ENCODE measurements around the gene TBC1D7. TPM values are rescaled to one million over a fixed set of nuclear protein-coding genes. Genes with fewer than 3 reads are reported as not detected.
A peak's percentile ranks its signal among the peaks of the same experiment; 100 is the strongest.
"Not testable (repeated sequence)": the region's sequence is repeated elsewhere in the genome, so short reads cannot be mapped to it uniquely, and the experiment has no call there.

TBC1D7 gene
- total and polyA plus RNA-seq, 12 donors = 17.3 to 42.6 (median 28.1) TPM

- Histone ChIP-seq H3K9me3 (no peaks in the 10 kb centered on the region), H3K36me3 (no peaks in the 10 kb centered on the region), H3K4me3 (no peak overlapping the region), H3K27ac (peak overlapping the region in 9 of 10 donors; percentile 13 to 96 (median 64)), H3K4me1 (peaks cover 2 to 51% (median 27%) of the 10 kb centered on the region in 9 donors), H3K27me3 (no peaks in the 10 kb centered on the region)
- ATAC-seq (peak in 3 of 8 donors; percentile 2 to 16 (median 5)), DNase-seq (no peak)
- WGBS, 2 donors = 41 to 44% methylated on average over 13 of the region's 13 CpGs
- TF ChIP-seq CTCF (IDR thresholded peaks at IDR 0.05) = peak; percentile 36 to 73 (median 64)
- intact Hi-C loops (cut with DNase I) = loop anchor here (2.0 to 10.0 kb wide), 8 partner anchors 137 to 421 kb away; partner anchors contain the start of genes SIRT5 (in 4 of the 10) and NOL7 (in 1 of the 10)
Observed at GRCh38 chr6:13331516-13332348, 3.4 kb upstream of the TBC1D7 start.

GRCh38 chr6:13328875-13329183 is 492 bp upstream of the TBC1D7 start:
- intact Hi-C loops (cut with DNase I) = loop anchor here in 2 of 10 donors (5.0 kb wide), 2 partner anchors 372 to 417 kb away; no protein-coding TSS in a partner anchor
- Histone ChIP-seq H3K27ac (peak overlapping the region; percentile 71 to 98 (median 95)), H3K9me3 (no peaks in the 10 kb centered on the region), H3K4me1 (peaks cover 0 to 45% (median 21%) of the 10 kb centered on the region in 9 donors), H3K36me3 (peaks cover 0 to 28% (median 12%) of the 10 kb centered on the region in 9 donors), H3K27me3 (no peaks in the 10 kb centered on the region), H3K4me3 (peak overlapping the region; percentile 75 to 95 (median 82))
- no peak for ATAC-seq
- no peak for TF ChIP-seq CTCF (IDR thresholded peaks at IDR 0.05)
- DNase-seq = no peak
- 2 to 4% methylated on average over 2 of the region's 2 CpGs for WGBS, 2 donors

- ATAC-seq (no peak), DNase-seq (no peak)
- peak overlapping the region; percentile 71 to 98 (median 95) for H3K27ac ChIP-seq
- TF ChIP-seq CTCF (IDR thresholded peaks at IDR 0.05) = no peak
- intact Hi-C loops (cut with DNase I) = loop anchor here in 2 of 10 donors (5.0 kb wide), 2 partner anchors 370 to 415 kb away; no protein-coding TSS in a partner anchor
- H3K27me3 ChIP-seq = no peaks in the 10 kb centered on the region
- WGBS, 2 donors = 1% methylated on average over 10 of the region's 10 CpGs
- peaks cover 0 to 45% (median 21%) of the 10 kb centered on the region in 9 donors for H3K4me1 ChIP-seq
- peaks cover 0 to 40% (median 18%) of the 10 kb centered on the region in 9 donors for H3K36me3 ChIP-seq
- no peaks in the 10 kb centered on the region for H3K9me3 ChIP-seq
- peak overlapping the region; percentile 75 to 95 (median 82) for H3K4me3 ChIP-seq
Observed at GRCh38 chr6:13327691-13328075, 654 bp downstream of the TBC1D7 start.

- H3K4me3 ChIP-seq, H3K9me3 ChIP-seq, ATAC-seq, DNase-seq, H3K27me3 ChIP-seq, H3K27ac ChIP-seq: not testable (repeated sequence)
- 91 to 92% methylated on average over 3 of the region's 3 CpGs for WGBS, 2 donors
- intact Hi-C loops (cut with DNase I) = loop anchor here in 2 of 10 donors (5.0 kb wide), 2 partner anchors 369 to 414 kb away; no protein-coding TSS in a partner anchor
- H3K4me1 ChIP-seq = peaks cover 0 to 38% (median 21%) of the 10 kb centered on the region in 9 donors
- H3K36me3 ChIP-seq = peaks cover 0 to 56% (median 19%) of the 10 kb centered on the region in 9 donors
Observed at GRCh38 chr6:13326031-13326586, 2.2 kb downstream of the TBC1D7 start.
